Mucosa of descending colon (tissue), 3 donors: Measurements from ENCODE around the gene CACNA2D3. TPM values are rescaled to one million over a fixed set of nuclear protein-coding genes. Genes with fewer than 3 reads are reported as not detected.

Experiments
- ATAC-seq: fragments of 200-7000 bp; cut with Tn5 transposase; one replicate; pipeline ENCODE4 v1.9.1; 2020; ENCODE audit warnings: mild to moderate bottlenecking, moderate library complexity
- DNase-seq, 3 donors: peaks; one replicate each; pipeline ENCODE4 v3.0.0-alpha.2; 2020
- H3K36me3 ChIP-seq: fragments of 200-600 bp; one replicate; pipeline ENCODE4 v1.8.0; 2021; ENCODE audit warnings: low read depth, mild to moderate bottlenecking
- H3K4me1 ChIP-seq: fragments of 200-600 bp; one replicate; pipeline ENCODE4 v1.8.0; 2021; ENCODE audit warnings: low read depth, mild to moderate bottlenecking
- H3K4me3 ChIP-seq: fragments of 200-600 bp; one replicate; pipeline ENCODE4 v1.8.0; 2021; ENCODE audit warnings: mild to moderate bottlenecking
- H3K9me3 ChIP-seq: fragments of 200-600 bp; one replicate; pipeline ENCODE4 v1.8.0; 2021; ENCODE audit warnings: mild to moderate bottlenecking
- CTCF ChIP-seq: fragments of 200-600 bp; IDR thresholded peaks from one replicate; pipeline ENCODE4 v1.8.0; 2022; ENCODE audit warnings: antibody characterized with exemption, mild to moderate bottlenecking
- intact Hi-C, 2 donors: fragments of 100-400 bp; cut with DNase I in 1 of 2; cut with micrococcal nuclease in 1 of 2; formaldehyde crosslinking; loops; one replicate each; pipeline versions ENCODE4 v1.11.0 to v1.11.1; 2022; cut with DNase I, micrococcal nuclease
- total RNA-seq, 3 donors: library from RNA; stranded (reverse); fragmentation: NEBNext Ultra II Directional in 2 of 3; extraction: Animal tissue kit (Norgen Biotek cat#: 25700) in 2 of 3; gene quantifications; one replicate each; pipeline versions ENCODE4 v1.2.1 to v1.2.4, GENCODE V29; 2021 to 2023
- donor health status: DM: no; HTN: no; CAD: no; lungs with moderate emphysema.
- donor health status: DM: no; HTN: no; CAD: no.
- donor health status: DM: no; HTN: yes; CAD: no.

CACNA2D3 gene
- total RNA-seq, 3 donors from 2014 or later: 0.34 to 3.5 (median 0.55) TPM

- H3K36me3 ChIP-seq: no peaks in the 10 kb centered on the region
- H3K4me3 ChIP-seq: no peak overlapping the region
- H3K4me1 ChIP-seq: no peaks in the 10 kb centered on the region
- no peaks in the 10 kb centered on the region for H3K9me3 ChIP-seq
- DNase-seq (no peak), ATAC-seq (no peak)
- intact Hi-C loops: no loop called here
- TF ChIP-seq CTCF: no peak
These were observed 428.0 kb downstream of the CACNA2D3 start for GRCh38 chr3:54550221-54550977.

- no peak overlapping the region for H3K4me3 ChIP-seq
- H3K9me3 ChIP-seq: no peaks in the 10 kb centered on the region
- no peak for ATAC-seq
- intact Hi-C loops: no loop called here
- no peak for TF ChIP-seq CTCF
- no peak for DNase-seq
- H3K4me1 ChIP-seq: peaks cover 3% of the 10 kb centered on the region
- H3K36me3 ChIP-seq: no peaks in the 10 kb centered on the region
These were observed 434.3 kb downstream of the CACNA2D3 start for GRCh38 chr3:54556630-54557029.

- peaks cover 3% of the 10 kb centered on the region for H3K4me1 ChIP-seq
These were observed 435.4 kb downstream of the CACNA2D3 start for GRCh38 chr3:54557538-54558428.

GRCh38 chr3:54563501-54564200 is 441.3 kb downstream of the CACNA2D3 start:
- TF ChIP-seq CTCF: no peak
- intact Hi-C loops: no loop called here
- DNase-seq (no peak), ATAC-seq (no peak)
- Histone ChIP-seq H3K9me3 (no peaks in the 10 kb centered on the region), H3K4me1 (no peaks in the 10 kb centered on the region), H3K4me3 (no peak overlapping the region), H3K36me3 (no peaks in the 10 kb centered on the region)

More at GRCh38 chr3:54557538-54558428, 435.4 kb downstream of the CACNA2D3 start:
- Histone ChIP-seq H3K4me3 (no peak overlapping the region), H3K36me3 (no peaks in the 10 kb centered on the region), H3K9me3 (no peaks in the 10 kb centered on the region)
- ATAC-seq (no peak), DNase-seq (no peak)
- intact Hi-C loops: no loop called here
- TF ChIP-seq CTCF: no peak

- ATAC-seq: no peak
- no peak for TF ChIP-seq CTCF
These were observed 442.1 kb downstream of the CACNA2D3 start for GRCh38 chr3:54564374-54564925.

More at GRCh38 chr3:54564374-54564925, 442.1 kb downstream of the CACNA2D3 start:
- DNase-seq: no peak
- no peaks in the 10 kb centered on the region for H3K9me3 ChIP-seq
- H3K4me1 ChIP-seq: no peaks in the 10 kb centered on the region
- intact Hi-C loops: no loop called here
- no peaks in the 10 kb centered on the region for H3K36me3 ChIP-seq
- no peak overlapping the region for H3K4me3 ChIP-seq
